ENCODE measurements around the gene MOB1A.
"Not testable (repeated sequence)": the region's sequence is repeated elsewhere in the genome, so short reads cannot be mapped to it uniquely, and the experiment has no call there.

MOB1A gene

DNA sequence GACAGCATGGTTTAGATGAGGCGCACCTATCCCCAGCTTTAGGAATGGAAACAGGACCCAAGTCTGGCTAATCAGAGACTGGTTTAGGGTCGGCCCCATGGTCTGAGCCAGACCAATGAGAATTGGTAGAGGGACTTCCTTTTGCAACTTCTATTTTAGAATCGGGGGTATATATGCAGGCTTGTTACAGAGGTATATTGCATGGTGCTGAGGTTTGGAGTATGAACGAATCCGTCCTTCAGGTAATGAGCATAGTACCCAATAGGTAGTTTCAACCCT is 29.5 kb downstream of the MOB1A start:
- no peak for FAIRE-seq
- DNase-seq (ENCODE audit: low spot score): no peak

DNA sequence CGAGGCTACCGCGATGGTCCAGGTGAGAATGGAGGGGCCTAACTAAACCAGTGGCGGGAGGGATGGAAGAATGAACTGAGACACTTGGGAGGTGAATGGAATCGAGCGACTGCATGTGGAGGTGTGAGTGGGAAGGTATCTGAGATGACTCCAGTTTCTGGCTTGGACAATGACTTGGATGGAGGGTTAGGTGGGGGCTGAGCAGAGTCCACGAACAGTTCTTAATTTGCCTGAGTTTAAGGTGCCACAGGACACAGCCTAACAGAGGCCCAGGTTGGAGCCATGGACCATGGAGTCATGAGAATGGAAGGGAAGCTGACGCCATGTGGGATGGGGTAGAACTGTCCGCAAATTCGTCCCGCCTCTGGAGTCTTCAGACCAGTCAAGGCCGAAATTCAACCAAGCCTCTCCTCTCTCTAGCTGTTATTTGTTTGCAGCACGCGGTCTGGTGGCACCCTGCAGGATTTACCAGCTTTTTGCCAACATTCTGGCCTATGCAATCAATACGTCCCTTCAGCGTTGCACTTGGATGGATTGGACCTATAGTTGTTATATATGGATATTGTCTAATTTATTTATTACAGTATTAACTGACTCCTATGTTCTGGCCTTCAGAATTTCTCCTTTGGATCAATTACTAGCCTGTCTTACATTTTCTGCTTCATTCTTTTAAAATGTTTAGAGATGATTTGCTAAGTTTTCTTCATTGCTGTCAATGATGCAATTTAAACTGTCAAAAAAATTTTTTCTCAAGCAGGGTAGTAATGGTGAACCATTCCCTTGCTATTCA is 30.0 kb downstream of the MOB1A start:
- no peak for DNase-seq (ENCODE audit: low spot score)
- FAIRE-seq: no peak

DNA sequence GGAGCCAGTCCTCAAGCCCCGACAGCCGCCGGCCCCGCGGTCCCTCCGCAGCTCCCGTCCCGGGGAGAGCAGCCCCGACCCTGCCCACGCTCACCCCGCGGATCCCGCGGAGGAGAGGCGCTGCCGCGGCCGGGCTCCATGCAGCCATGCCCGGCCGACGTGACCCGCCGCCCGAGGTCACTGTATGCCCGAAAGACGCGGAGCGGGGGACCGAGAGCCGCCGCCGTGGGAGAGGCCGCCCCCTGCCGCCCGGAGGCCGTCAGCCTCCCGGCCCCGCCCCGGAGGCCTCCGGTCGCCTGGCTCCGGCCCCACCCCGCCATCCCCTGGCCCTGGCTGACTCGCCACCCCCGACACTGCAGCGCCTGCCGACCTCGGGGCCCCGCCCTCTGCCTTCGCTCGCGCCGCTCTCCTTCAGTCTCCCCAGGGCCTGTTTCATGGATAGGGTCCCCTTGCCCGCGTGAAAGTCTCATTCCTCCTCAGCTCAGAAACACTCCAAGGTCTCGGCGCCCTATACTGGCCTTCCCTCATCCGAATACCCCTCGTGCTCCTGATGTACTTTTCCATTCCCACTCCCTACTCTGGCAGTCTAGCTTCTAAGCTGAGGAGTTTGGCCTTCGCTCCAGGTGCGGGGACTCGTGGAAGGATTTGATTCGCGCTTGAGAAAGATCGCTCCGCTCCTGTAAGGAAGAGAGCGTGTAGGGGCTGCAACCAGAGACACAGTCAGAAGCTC is 30.8 kb downstream of the MOB1A start, which contains the start of gene BOLA3:
BOLA3 (minus strand) TSS at position 186 of the 730 bp plus-strand sequence; CDS start at position 148, 38 bp downstream.
- DNase-seq (ENCODE audit: low spot score) (peak; percentile 99), FAIRE-seq (no peak)

DNA sequence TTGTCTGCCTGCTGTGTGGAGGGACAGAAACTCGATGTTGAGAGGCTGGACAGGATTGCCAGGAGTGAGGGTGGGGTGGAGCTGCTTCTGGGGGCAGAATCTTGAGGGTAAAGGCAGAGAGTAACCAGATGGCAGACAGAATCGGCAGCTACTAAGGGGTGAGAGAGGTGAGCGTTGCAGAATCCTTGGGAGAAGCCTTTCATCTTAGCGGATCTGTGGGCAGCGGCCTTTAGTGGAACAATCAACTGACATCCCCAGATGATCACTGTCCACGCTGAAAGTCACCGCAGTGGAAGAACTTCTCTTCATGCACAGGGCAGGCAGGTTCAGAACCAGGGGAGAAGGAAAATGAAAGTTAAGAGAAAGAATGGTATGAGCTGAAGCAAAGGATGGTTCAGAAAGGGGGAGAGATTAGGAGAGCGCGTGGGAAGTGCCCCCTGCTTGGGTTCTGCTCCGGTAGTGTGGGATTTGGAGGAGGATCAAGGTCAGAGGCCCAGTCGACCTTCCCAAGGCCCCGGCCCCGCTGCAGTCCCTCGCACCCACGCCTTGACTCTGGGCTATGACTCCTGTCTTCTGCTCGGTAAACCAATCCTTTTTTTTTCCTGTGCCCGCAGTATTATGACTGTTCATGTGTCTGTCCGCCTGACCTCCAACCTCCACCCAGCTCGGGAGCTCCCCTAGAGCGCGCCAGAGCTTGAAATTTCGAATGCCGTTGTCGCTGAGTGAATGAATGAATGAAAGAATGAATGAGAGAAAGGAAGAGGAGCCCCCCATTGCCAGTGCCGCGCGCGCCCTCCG is 31.6 kb downstream of the MOB1A start:
- FAIRE-seq (no peak), DNase-seq (ENCODE audit: low spot score) (peak; percentile 23)

DNA sequence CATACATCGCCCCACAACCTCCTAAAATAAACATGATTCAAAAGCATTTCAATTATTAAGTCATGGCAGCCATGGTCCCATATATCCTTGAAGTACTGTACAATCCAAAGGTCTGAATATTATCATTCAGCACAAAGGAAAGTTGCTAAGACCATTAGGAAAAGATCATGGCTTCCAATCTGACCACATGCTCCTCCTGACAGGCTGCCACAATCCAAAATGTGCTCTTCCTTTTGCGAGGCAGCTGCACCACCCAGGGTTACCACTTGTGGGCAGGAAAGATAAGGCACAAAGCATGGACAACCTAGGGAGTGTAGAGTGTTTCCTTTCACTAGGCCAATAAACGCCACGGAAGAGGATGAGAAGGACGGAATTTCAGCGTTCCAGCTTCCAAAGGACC is 36.3 kb downstream of the MOB1A start:
- DNase-seq (ENCODE audit: low spot score) (no peak), FAIRE-seq (peak; percentile 89)

DNA sequence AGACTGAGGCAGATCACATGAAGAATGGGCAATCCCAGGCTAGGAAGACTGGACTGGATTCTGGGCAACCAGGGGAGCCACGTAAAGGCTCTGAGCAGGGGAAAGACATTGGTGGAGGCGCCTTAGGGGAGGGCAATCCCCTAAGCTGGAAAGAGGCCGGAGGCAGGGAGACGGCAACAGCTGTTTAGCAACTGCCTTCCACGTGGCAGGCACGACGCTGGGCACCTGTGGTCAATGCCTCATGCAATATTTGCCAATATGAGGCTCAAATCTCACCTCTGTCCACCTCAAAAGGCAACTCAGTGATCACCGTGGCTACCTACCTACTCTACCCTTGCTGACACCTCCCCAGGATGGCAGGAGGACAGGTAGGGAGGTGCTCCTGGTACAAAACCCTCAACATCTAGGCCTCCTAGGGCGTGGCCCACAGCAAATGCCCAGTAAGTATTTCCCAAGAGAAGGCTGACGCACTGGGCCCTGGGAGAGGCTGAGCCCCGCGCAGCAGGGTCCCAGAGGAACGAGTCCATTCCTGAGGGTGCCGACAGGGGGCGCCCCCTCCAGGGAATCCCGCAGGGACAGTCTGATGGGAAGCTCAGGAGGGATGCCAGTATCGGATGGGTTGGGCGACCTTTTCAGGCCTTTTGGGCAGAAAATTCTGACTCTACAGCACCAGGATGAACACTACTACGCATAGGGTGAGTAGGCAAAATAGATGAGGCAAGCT is 39.9 kb downstream of the MOB1A start:
- DNase-seq (ENCODE audit: low spot score) (peak; percentile 48), FAIRE-seq (no peak)

DNA sequence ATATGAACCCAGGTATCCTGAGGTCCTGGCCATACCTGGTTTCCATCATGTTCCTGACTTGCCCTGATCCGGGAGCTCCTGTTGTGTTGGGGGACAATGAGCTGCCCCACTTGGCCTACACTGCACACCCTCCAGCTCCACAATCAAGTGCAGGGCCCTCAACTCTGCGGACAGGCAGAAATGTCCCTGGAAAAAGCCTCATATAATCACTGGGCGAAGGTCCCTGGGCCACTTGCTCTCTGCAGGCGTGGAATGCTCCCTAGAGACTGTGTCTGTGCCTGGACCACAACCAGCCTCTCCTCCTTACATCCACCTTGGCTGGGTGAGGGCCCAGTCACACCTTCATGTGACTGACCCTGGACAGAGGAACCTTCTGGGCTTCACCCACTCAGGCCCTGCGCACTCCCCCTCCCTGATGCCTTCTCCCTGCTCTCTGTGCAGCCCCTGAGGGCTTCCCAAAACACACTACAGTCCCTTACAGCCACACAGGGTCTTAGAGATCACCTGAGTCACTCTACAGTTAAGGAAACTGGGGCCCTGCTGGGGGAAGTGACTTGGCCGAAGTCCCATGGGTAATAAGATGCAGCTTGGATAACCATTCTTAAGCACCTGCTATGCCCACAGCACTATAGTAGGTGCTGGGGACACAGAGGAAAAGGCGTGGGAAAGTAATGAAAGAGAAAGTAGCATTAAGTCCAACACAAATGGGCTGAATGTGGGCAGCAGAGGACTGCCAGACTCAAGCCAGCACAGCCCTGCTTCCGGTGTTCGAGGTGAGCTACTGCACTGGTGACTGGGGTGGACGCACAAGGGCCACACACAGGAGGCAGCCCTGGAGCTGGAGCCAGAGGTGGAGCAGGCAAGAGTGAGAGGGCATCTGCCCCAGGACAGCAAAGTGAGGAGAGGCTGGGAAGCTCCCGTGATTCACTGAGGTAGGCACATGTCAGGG is 40.8 kb downstream of the MOB1A start:
- DNase-seq (ENCODE audit: low spot score) (no peak), FAIRE-seq (peak; percentile 32)

DNA sequence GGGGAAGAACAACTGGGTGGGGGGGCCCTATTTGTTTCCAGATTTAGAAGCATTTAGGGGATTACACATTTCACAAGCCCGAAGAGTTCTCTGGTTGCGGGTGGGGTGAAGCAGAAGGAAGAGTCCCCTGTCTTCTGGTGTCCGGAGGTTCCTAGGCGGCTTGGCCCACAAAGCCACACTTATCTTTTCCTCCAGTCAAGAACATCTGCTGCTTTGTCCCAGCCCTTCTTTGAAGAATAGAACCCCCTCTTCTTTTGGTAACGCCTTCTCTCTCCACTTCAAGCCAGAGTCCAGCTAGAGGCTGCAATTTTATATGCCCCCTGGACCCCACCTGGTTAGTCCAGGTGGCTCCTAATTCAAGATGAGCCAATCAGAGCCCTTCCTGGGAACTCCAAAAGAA is 46.8 kb downstream of the MOB1A start:
- DNase-seq (ENCODE audit: low spot score) (no peak), FAIRE-seq (no peak)

DNA sequence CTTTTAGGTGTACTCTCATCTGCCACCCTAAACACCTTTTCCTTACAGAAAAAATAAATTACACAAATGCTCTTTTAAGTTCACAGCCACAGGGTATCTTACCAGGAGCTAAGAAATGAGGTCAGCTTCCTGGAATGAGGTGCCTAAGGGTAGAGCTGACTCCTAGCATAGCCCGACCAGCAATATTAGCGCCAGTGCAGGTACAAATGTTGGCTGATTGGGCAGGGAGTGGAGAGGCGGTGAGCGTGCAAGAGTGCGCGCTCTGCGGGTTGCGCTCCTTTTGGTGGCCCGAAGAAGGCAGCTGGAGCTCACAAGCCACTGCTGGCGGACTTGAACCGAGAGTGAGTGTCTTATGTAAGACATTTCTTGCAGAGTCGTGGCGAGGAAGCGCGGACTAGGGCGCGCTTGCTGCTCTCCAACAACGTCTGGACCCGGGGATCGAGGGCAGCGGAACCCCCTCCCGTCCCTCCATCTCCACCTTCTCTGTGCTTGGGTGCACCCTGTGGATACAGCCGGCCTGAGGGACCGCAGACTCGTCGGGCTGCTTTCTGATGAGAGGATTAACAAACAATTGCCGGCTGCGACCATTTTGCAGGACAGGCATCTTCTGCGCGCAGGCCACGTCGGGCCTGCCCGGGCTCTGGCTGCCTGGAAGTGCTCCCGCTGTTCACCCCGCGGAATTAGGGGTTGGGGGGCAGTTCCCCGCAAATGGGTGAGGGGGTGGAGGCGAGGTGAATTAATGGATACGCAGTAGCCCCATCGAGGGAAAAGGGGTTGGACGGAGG is 48.3 kb downstream of the MOB1A start:
- FAIRE-seq (no peak), DNase-seq (ENCODE audit: low spot score) (no peak)

DNA sequence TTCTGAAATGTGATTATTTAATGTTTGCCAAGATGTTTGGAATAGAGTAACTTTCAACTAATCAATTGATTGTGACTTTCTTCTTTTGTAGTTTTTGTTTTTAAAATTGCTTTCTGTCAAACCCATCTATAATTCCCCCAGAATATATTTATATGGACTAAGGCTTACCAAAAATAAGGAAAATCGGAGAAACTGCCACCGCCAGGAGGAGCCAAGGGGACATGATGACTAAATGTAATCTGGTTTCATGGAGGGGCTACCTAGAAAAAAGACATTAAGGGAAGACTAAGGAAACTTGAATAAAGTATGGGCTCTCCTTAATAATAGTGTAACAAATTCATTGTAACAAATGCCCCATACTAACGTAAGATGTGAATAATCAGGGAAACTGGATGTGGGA is 50.5 kb downstream of the MOB1A start:
- FAIRE-seq: no peak
- no peak for DNase-seq (ENCODE audit: low spot score)

DNA sequence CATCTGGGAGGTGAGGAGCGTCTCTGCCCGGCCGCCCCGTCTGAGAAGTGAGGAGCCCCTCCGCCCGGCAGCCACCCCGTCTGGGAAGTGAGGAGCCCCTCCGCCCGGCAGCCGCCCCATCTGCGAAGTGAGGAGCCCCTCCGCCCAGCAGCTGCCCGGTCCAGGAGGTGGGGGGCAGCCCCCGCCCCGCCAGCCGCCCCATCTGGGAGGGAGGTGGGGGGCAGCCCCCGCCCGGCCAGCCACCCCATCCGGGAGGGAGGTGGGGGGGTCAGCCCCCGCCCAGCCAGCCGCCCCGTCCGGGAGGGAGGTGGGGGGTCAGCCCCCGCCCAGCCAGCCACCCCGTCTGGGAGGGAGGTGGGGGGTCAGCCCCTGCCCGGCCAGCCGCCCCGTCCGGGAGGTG is 54.7 kb downstream of the MOB1A start:
- FAIRE-seq; DNase-seq (ENCODE audit: low spot score): not testable (repeated sequence)

DNA sequence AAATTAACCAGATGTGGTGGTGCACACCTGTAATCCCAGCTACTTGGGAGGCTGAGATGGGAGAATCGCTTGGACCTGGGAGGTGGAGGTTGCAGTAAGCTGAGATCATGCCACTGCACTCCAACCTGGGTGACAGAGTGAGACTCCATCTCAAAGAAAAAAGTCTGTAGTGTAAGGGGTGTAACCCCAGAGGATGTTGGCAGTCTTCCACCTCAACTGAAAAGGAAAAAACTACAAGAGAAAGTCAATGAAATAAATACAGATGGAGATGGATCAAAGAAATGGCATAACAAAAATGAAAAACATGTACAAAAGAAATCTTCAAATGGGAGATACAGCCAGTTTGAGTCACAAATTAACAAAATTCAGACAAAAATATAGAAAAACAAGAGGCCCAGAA is 56.8 kb downstream of the MOB1A start:
- not testable (repeated sequence) for DNase-seq (ENCODE audit: low spot score); FAIRE-seq

DNA sequence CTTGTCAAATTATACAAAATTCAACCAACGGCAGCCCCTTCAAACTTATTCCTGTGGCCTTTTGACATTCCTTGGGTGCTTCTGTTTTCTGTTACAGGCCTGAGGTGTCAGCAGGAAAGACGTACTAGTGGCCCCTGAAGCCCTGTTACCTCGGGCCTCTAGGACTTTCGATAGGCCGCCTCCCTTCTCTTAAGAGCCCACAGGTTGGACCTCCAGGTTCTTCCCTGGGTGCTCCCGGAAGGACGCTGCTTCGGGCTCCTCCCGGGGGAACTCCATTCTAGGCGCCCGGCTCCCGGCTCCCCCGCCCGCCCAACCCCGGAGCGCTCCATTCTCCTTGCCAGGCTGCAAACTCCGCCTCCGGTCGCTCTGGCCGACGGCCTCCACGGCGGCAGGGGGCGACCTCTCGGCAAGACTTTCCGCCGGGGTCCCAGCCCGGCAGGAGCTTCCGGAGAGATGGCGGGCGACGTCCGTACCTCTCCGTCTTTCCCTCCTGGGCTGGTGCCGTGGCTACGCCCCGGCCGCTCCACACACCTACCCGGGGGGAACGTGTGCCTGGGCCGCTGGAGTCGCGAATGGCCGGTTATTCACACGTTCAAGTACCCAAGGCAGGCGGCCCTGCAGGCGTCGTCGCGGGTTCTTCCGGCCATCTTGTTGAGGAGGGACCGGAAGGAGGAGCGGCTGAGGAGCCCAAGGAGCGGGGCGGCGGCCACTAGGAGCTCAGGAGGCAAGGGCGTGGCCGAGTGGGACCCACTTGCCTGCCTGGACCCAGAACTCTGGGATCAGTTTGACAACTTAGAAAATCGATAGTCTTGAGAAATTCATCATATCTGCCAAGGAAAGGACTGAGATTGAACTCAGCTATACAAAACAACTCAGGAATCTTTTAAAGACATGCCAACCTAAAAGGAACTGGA is 58.5 kb downstream of the MOB1A start:
- peak; percentile 98 for DNase-seq (ENCODE audit: low spot score)
- FAIRE-seq: peak; percentile 71

DNA sequence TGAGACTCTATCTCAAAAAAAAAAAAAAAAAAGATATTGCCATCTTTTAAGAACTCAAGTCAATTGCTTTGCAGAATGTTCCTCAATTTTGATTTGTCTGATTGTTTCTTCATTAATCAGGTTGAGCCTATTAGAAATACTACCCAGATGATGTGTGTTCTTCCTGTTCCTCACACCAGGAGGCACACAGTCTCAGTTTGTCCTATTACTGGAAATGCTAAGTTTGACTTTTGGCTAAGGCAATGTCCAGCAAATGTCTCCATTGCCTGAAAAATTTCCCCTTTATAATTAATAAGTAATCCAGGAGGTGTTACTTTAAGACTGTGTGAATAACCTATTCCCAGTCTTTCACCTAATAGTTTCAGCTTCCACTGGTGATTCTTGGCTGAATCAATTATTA is 59.3 kb downstream of the MOB1A start:
- FAIRE-seq (no peak), DNase-seq (ENCODE audit: low spot score) (no peak)

DNA sequence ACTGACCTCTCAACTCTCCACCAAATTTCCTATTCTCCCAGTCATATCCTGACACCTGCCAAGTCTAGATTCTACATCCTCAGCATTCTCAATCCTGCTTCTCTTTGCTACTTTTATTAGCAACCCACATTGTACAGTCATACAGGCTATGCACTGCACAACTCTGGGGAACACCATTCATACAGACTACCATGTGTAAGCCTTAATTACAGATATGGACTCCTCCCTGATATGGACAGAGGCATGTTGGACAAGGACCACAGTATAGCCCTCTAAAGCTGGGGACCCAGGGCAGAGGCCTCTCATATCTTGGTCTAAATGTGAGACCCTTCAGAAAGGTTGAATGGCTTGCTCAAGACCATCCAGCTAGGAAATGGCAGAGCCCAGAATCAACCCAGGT is 67.3 kb downstream of the MOB1A start:
- FAIRE-seq: no peak
- DNase-seq (ENCODE audit: low spot score): no peak

DNA sequence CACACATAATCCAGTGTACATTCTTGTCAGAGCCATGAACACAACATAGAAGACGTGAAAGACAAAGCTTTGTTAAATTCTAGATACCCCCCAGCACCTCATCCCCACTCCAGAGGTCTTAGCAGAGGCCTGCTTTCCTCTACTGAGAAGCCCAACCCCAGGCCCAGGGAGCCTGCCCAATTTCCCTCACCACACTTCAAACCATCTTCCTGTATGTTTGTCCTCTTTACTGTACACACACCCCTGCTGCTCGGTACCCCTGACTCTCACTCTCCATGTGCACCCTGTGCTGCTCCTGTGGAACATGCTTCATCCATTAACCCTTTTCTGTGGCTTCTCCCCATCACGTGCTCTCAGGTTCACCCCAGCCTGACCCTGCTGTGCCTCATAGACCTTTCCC is 68.1 kb downstream of the MOB1A start:
- FAIRE-seq (no peak), DNase-seq (ENCODE audit: low spot score) (no peak)

DNA sequence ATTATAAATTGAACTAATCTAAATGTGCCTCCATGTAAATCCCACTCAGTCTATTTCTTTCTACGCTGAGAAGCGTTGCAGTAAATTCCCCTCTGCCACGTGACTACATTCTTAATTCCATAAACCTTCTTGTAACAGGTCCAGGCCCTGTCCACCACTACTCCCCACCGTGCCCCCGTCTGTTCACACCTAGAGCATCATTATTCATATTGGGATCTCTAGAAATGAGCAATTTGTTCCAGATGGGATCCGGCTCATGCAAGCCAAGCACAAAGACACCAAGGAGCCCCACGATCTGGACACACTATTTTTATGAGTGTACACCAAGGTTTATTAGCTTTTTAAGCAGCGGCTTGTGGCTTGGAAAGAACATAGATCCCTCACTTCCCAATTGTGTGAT is 69.1 kb downstream of the MOB1A start:
- DNase-seq (ENCODE audit: low spot score): no peak
- FAIRE-seq: no peak

DNA sequence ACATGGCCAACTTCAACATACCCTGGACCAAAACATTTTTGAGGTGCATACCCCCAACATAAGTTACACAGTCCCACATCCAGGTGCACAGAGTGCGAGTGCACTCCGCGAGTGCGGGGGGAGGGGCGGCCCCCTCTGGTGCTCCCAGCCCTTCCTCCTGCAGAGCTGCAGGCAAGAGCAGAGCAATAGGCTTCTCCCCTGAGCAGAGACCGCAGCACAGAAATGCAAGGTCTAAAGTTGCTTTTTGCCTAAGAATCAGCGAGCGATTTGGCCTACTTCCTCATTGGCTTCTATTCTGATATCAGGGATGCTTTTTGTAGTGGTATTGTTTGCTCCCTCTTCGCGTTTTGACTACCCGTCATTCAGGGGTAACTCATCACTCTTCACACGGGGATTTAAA is 71.6 kb downstream of the MOB1A start:
- FAIRE-seq (no peak), DNase-seq (ENCODE audit: low spot score) (no peak)

DNA sequence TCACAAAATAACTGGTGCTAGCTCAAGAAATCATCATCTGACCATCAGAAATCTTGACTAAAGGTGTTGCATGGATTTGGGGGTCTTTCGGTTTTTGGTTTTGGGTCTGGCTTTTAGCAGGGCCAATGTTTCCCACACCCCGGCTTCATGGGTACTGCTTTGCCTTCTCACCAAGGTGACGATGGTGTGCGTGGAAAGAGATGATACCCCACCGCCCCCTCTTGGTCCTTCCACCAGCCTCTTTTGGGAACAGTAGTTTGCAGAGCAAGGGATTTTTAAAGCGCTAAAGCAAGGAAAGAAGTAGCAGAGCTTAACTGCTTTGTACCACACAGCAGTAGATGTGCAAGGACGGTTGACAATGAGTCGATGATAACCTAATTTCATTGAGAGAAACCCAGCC is 73.3 kb downstream of the MOB1A start:
- DNase-seq (ENCODE audit: low spot score): no peak
- no peak for FAIRE-seq
